Posterior cingulate gyrus (tissue), 11 donors: ENCODE data around the gene KCNC4.

Source experiments
- DNase-seq, 10 donors: peaks; one replicate each; pipeline versions ENCODE4 v3.0.0 to v3.0.0-alpha.2; 2020 to 2021; ENCODE audit warnings: mixed read lengths in 3 of 10
- intact Hi-C: fragments of 100-400 bp; cut with DNase I; formaldehyde crosslinking; loops from one replicate; pipeline ENCODE4 v1.15.1; 2023

KCNC4 gene

GRCh38 chr1:110187139-110187890, 22.8 kb upstream of the KCNC4 start:
- intact Hi-C loops: no loop called here
- peak in 1 of 10 donors; percentile 55 for DNase-seq

- peak in 1 of 10 donors; percentile 82 for DNase-seq
- intact Hi-C loops: no loop called here
Observed at GRCh38 chr1:110188035-110188618, 22.0 kb upstream of the KCNC4 start.

DNA sequence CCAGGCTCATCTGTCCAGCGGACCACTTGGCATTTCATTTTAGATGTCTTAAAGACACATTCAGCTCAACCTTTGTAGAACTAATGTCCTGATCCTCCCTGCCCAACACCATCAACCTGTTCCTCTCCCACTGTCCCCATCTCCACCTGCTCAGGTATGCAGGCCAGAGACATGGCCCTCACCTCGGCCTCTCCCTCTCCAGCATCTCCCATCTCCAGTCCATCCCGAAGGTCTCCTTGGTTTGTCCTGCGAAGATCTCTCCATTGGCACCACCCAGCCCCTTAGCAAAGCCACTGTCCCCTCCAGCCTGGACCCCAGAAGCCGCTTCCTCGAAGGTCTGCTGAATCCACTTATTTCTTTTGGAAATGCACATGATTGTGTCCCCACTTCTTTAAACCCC, 20.9 kb upstream of the KCNC4 start:
- DNase-seq: no peak
- intact Hi-C loops: no loop called here

- peak in 3 of 10 donors; percentile 35 to 91 (median 55) for DNase-seq
- intact Hi-C loops: no loop called here
Observed at GRCh38 chr1:110190282-110190929, 19.7 kb upstream of the KCNC4 start.

GRCh38 chr1:110192541-110192940, 17.6 kb upstream of the KCNC4 start:
- DNase-seq: no peak
- intact Hi-C loops: no loop called here

- DNase-seq: peak in 1 of 10 donors; percentile 54
- intact Hi-C loops: no loop called here
Observed at GRCh38 chr1:110195196-110195595, 14.9 kb upstream of the KCNC4 start.

DNA sequence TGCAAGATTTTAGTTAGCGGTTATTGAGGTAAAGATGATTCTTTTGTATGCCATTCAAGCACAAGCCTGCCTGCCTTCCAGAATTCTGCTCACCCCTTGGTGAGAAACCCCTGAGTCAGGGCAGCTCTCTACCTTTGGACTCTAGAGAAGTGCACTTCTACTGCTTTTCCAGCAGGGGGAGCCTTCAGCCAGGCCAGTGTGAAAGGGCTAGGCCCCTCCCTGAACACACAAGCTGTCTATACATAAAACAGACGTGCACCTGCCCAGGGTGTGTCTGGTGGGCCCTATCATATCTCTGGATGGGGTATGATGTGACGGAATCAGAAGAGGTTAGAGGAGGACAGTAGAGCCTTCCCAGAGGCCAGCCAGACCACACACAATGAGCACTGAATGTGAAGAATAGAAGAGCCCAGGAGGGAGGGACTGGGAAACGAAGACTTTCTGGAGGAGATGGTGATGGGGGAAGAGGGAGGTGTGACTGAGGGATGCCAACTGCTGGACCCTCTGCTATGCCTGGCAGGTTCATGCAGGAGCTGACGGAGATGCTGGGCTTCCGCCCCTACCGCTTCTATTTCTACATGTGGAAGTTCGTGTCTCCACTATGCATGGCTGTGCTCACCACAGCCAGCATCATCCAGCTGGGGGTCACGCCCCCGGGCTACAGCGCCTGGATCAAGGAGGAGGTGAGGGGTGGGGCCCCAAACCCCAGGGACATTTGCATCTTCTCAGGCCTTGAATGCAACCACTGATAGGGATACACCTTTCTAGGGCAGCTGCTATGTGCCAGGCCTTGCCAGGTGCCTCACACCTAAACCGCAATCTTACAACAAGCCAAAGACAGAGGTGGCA, 13.0 kb upstream of the KCNC4 start:
- DNase-seq: peak in 2 of 10 donors; percentile 69 to 88
- intact Hi-C loops: no loop called here

- intact Hi-C loops: no loop called here
- peak in 2 of 10 donors; percentile 65 to 74 for DNase-seq
Observed at GRCh38 chr1:110197905-110198629, 12.0 kb upstream of the KCNC4 start.

DNA sequence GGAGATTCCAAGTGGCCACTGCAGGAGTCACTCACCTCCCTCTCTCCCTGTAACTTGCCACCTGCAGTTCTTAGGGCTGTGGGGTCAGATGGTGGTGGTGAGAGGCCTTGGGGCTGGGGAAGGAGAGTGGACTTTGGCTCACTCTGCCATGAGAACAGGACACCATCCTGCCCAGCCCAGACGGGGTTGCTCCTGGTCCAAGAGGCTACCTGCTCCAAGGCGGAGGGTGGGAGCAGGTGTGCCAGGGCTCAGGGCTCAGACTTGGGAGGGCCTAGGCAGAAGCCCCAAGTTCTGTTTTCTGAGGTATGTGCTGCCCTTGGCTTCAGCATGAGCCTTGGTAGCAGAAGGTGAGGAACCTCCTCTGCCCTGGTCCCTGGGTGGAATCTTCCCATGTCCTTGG, 11.4 kb upstream of the KCNC4 start:
- intact Hi-C loops: no loop called here
- peak in 2 of 10 donors; percentile 54 to 67 for DNase-seq

DNA sequence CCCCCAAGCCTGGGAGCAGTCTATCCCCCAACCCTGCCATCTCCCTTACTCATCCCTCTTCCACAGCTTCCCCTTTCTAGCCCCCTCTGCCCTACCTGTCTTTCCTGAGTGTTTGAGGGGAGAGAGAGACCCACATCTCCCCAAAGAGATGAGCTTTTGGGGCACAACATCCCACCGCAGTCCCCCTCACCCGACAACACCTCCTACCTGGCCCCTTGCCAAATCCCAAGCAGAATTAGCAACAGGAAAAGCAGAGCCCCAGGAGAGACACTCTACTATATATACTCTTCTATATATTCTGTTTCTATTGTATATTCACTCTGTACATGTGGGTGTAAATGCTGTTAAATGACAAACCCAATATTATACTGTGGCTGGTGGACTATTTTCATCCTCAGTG, 9.9 kb upstream of the KCNC4 start:
- intact Hi-C loops: loop anchor here (5.0 kb wide), 1 partner anchor 207 kb away; the partner anchor contains the start of gene LAMTOR5
- DNase-seq: peak in 1 of 10 donors; percentile 22

DNA sequence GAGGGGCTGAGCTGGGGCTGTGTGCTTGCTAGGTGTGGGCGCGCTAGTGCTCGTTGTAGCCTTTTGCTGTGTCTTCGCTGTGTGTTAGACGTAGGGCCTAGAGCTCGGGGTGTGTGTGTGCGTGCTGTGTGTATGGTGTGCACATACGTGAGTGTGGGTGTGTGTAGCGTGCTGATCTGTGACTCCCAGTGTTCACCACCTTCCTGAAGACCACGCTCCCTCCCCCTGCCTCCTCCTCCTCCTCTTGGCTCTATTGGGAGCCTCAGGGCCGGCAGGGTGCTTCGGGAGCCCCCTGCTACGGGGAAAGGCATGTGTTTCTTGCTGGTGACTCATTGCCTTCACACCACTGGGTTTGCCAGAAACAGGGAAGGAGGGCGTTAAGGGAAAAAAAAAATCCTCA, 9.4 kb upstream of the KCNC4 start:
- DNase-seq: peak in 7 of 10 donors; percentile 46 to 95 (median 79)
- intact Hi-C loops: loop anchor here (5.0 kb wide), 1 partner anchor 207 kb away; the partner anchor contains the start of gene LAMTOR5

- intact Hi-C loops: loop anchor here (5.0 kb wide), 1 partner anchor 206 kb away; the partner anchor contains the start of gene LAMTOR5
- DNase-seq: peak in 2 of 10 donors; percentile 57 to 82
Observed at GRCh38 chr1:110201157-110201825, 8.8 kb upstream of the KCNC4 start.

DNA sequence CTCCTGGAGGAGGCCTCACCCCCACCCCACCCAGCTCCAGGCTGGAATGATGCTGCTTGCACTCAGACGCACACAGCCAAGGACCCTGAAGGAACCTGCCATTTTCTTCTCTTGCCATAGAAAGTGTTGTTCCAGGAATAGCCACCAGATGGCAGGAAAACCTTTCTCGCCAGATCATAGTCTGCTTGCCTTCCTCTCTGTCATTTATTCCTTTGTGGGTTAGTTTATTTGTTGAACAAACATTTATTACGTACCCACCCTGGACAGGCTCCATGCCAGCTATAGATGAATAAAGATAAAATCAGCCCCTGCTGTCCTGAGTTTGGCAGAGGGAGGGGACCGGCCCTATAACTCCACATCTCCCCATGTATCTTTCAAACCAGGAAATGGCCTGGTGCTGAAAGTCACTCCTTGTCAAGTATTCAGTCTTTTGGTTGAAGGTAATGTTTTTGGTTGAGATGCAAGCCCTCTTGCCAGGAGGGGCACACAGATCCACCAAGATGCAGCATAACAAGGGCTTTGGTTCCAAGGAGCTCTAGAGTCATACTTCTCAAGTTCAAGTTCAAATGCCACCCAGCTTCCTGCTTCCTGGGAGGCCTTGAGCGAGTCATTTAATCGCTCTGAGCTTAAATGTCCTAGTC, 7.0 kb upstream of the KCNC4 start:
- intact Hi-C loops: loop anchor here (1.0 to 5.0 kb wide), 3 partner anchors 109 to 257 kb away; partner anchors contain the start of gene LAMTOR5
- peak in 4 of 10 donors; percentile 42 to 84 (median 50) for DNase-seq

GRCh38 chr1:110205156-110205555, 5.0 kb upstream of the KCNC4 start:
- DNase-seq: peak in 2 of 10 donors; percentile 6 to 86
- intact Hi-C loops: loop anchor here (5.0 kb wide), 1 partner anchor 292 kb away; no protein-coding TSS in a partner anchor

DNA sequence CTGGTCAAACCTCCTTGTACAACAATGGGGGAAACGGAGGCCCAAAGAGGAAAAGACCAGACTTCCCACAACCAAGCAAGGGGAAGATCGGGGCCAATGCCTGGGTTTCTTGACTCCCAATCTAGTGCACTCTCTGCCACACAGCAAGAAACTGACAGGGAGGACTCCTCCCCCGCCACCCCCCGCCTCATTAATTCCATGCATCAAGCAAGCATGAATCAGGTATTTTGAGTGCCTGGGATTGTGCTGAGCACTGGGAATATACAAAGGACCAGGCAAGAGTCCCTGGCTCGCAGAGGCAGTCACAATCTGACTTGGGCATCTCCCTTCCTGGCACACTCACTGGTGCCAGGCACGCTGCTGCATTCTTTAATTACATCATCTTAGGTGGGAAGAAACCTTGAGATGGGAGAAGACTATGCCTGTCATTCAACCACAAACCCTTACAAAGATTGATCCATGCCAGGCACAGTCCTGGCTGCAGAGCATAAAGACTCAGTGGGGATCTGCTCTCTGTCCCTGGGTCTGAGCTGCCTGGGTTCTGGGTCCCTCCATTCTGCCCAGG, 4.4 kb upstream of the KCNC4 start:
- intact Hi-C loops: loop anchor here (5.0 kb wide), 1 partner anchor 292 kb away; no protein-coding TSS in a partner anchor
- DNase-seq: peak in 2 of 10 donors; percentile 11 to 41

GRCh38 chr1:110206261-110206920, 3.7 kb upstream of the KCNC4 start:
- peak in 1 of 10 donors; percentile 62 for DNase-seq
- intact Hi-C loops: loop anchor here (5.0 kb wide), 1 partner anchor 291 kb away; no protein-coding TSS in a partner anchor

GRCh38 chr1:110207831-110208230, 2.3 kb upstream of the KCNC4 start:
- intact Hi-C loops: loop anchor here (1.0 to 5.0 kb wide), 2 partner anchors 104 to 289 kb away; no protein-coding TSS in a partner anchor

More at GRCh38 chr1:110207831-110208230, 2.3 kb upstream of the KCNC4 start:
- peak; percentile 45 to 94 (median 76) for DNase-seq
